GM18858 (cell line): ENCODE results near the gene CPVL.

Experiments
- ATAC-seq: cut with Tn5 transposase; IDR thresholded peaks from one replicate; pipeline ENCODE4 v1.9.1; 2021; ENCODE audit not compliant: unreplicated experiment

CPVL gene

GRCh38 chr7:28981161-28981465, 165.2 kb downstream of the CPVL start:
- ATAC-seq, result no peak

DNA sequence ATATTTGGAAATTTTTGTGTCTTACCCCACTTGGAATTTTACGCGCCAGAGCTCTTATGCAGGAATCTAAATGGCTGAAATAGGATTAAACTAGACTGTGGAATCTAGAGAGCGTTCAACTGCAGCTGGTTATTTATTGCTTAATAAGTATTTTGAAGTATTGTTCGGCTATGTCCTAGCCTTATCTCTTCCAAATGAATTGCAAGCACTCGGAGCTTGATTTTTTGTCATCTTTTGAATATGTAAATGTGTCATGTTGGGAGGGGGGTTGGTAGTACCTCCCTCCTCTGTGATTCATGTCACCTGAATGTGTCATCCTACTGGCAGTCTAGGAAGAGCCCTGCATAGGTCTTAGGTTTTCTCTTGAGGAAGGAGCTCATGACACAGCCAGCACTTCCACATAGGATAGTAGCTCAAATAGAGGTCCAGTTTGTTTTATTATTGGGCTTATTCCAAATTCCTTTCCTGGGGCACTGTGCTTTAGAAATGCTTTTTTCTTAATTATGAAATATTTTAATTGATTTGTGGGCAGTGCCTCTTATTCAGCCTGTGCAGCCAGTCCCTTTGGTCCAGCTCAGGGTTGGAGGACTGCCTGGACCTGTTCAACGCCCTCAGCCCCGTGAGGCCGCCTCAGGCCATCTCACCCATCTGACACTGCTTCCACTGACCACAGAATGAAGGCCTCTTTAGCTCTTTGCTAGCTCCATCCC, 165.7 kb downstream of the CPVL start:
- ATAC-seq, result no peak

- no peak for ATAC-seq
Observed at GRCh38 chr7:28979776-28980175, 166.6 kb downstream of the CPVL start.

GRCh38 chr7:28977881-28978280, 168.5 kb downstream of the CPVL start:
- ATAC-seq, result no peak

DNA sequence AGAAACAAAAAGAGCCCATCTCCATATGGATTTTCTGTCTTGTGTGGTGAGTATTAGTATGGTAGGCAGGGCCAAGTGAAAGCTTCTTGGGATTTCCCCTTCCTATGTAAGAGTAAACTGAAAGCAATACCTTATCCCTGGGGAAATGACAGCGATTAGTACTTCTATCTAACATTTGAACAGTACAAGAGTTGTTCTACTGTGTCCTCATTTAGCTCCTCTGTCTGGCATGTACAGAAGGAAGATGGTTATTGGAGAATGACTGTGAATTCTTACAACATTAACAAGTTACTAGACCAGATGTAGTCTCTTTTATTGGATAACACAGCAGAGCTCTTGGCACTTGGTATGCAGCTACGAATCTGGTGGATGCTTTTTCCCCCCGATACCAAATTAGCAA, 170.3 kb downstream of the CPVL start:
- no peak for ATAC-seq

DNA sequence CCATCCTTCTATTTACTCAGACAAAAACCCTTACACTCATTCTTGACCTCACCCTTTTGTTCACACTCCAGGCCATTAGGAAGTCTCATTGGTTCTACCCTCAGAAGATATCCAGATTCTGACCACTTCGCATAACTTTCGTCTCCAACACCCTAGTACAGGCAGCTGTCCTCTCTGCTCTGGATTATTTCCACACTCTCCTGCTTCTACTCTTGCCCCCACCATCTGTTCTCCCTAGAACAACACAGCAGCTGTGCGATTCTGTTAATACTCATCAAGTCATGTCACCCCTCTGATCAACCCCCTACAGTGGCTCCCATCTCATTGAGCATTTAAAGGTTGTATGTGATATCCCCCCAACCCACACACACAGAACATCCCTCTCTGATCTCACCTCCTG, 172.7 kb downstream of the CPVL start:
- ATAC-seq, result no peak

DNA sequence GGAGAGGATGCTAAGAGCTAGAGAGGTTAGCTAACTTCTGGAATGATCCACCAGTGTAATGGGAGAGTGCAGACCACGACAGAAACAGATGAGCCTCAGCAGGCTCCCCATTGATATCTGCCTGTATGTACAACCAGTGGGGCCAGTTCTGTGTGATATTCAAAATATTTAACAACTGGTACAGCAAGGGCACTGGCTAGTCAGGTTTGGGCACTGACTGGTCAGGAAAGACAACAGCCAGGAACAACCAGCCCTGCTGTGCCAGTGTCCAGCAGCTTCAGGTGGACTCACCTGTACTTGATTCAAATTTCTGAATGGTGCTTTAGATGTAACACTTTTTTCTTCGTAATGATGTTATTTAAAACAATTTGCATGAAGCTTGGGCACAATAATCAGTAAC, 182.3 kb downstream of the CPVL start:
- ATAC-seq, result no peak

DNA sequence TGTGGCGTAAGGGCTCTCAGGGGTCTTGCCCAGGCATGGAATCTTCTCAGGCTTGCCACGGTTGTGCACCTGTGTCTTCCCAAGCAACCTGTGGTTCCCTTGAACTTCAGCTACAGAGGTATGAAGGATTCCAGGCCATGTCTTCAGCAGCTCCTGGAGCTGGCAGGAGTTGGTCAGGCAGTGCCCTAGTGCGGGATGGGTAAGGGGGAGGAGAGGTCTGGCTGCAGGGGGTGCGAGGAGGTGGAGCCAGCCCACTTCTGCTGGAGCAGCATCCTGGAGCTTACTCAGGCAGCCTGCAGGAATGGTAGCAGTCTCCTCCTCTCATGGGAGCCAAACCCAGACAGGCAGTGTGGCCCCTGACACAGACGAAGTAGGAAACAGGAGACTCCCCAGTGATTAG, 184.4 kb downstream of the CPVL start:
- no peak for ATAC-seq

GRCh38 chr7:28960071-28960840, 186.1 kb downstream of the CPVL start:
- no peak for ATAC-seq

DNA sequence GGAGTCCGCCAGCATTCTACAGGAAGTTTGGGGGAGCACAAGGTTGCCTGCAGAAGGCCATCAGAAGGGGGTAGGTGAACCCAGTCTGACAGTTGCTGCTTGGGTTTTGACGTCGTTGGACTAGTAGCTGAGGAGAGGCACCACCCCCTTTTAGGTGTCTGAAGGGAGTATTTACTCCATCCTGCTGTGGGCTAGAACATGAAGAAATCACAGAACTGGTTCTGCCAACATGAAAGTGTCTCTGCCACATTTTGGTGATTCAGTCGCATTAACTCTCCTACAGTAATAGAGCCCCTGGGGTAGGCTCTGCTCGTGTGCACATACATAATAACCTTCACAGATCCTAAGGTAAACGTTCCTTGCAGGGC, 187.4 kb downstream of the CPVL start:
- ATAC-seq, result no peak

DNA sequence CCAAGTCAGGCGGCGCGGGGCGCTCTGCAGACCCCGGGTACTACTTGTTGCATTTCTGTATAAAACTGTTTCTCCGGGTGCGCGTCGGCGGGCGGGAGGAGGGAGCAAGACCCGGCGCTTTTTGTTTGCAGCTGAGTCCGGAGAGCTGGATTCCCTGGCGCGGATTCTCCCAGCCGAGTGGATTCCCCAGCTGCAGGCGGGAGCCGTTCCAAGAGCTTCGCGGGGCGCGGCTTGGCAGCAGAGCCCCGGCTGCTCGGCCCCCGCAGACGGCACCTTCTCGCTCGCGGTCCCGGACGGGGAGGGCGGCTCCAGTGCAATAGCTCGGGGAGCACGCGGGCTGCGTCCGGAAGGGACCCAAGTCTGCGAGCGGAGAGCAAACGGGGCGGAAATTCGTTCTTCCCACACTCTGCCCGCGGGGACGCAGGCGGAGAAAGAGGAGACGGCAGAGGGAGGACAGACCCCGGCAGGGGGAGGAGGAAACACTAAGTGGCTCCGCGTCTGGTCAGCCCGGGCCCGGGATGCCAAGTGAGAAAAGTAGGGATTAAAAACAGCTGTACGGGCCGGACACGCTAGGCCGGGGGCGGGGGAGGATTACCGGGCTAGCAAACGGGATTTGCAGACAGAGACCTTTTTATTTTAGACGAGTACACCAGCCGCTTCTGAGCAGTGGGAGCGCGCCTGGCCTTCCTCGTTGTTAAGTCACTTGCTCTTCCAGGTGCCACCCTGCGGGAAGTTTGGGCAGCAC, 187.9 kb downstream of the CPVL start, which contains the start of gene TRIL:
Gene TRIL, minus strand, starts transcription at position 96 of the 745 bp plus-strand sequence. CDS start 284 bp downstream, outside the sequence.
- no peak for ATAC-seq

DNA sequence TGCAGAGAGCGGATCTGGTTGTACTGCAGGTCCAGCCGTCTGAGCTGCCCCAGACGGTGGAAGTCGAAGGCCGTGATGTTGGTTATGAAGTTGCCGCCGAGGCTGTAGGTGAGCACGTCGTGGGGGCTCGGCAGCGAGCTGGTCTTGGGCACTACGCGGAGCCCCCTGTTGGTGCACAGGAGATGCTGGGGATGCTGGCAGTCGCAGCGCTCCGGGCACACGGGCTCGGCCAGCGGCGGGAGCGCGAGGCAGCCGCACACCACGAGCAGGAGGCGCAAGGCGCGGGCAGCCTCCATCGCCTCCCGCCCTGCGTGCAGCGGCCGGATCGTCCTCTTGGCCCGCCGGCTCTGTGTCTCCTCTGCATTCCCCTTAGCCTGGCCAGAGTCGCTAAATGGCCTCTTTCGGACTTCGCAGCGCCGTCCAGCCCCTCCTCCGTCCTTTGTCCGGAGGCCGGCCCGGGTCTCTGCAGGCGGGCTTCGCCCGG, 188.5 kb downstream of the CPVL start:
- no peak for ATAC-seq

DNA sequence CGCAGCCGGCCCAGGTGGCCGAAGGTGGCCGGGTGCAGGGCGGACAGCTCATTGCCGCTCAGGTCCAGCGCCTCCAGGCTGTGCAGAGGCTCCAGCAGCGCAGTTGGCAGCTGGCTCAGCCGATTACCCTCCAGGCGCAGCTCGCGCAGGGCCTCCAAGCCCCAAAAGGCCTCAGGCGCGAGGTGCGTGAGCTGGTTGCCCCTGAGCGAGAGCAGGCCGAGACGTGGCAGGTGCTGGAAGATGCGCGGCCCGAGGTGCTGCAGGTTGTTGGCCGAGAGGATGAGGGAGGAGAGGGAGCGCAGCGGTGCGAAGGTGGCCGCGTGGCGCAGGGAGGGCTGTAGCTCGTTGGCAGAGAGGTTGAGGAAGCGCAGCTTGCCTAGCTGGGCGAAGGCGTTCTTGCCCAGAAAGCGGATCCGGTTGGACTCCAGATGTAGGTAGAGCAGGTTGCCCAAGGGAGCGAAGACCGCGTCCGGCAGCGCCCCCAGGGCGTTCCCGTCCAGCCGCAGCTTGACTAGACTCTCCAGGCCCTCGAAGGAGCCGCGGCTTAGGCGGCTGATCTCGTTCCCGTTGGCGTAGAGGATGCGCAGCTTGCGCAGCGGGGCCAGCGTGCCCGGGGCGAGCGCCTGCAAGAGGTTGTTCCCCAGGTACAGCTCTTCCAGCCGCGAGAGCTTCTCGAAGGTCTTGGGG, 189.1 kb downstream of the CPVL start:
- no peak for ATAC-seq

DNA sequence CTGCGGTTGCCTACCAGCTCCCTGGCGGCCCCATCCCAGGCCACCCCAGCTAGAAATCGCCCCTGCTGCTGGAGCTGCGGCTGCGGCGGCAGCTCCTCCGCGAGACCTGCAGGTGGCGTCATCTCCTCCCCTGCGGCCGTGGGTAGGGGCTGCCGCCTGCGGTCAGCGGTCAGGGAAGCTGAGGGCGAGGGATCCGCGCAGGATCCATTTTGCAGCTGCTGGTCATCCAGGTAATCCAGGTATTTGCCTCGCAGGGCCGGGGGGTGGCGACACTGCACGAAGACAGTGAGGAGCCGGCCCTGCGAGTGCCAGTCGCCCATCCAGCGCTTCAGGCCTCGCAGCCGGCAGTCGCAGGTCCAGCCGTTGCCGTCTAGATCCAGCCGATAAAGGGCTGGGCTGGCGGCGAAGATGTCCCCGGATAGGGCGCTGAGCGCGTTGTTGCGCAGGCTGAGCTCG, 189.7 kb downstream of the CPVL start:
- ATAC-seq, result no peak

GRCh38 chr7:28955718-28956607, 190.4 kb downstream of the CPVL start:
- no peak for ATAC-seq

DNA sequence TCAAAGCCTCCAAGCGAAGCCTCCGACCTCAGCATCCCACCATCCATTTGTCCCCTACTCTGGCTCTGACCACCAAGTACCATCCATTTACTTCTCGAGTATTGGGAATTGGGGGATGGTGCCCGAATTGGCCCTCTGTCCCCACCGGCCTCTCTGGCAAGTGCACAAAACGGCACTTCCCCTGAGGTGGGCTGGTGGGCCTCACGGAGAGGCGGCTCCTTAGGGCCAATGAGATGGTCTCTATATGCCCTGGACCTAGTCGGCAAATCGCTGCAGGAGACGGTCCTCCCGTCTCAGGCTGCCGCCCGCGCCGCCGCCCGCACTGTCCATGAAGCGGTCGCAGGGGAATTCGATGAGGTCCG, 191.0 kb downstream of the CPVL start:
- ATAC-seq, result no peak

DNA sequence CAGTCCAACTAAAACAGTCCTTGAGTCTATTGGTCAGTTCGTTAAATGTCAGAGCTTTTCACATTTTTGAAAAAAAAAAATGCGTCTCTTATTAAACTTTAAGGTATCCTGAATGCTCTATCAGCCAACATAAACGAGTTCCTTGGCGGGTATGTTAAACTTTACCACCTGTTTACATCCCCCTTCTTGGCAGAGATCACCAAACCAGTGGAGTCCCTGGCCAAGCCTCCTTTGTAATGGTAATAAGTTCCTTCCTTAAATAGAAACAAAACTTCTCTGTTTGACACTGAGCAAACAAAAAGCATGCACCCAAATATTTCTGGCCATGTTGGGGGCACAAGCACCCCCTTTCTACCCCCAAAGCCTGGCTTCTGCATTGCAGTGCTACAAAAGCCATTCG, 191.4 kb downstream of the CPVL start:
- no peak for ATAC-seq

GRCh38 chr7:28954471-28954870, 191.9 kb downstream of the CPVL start:
- no peak for ATAC-seq

- no peak for ATAC-seq
Observed at GRCh38 chr7:28953633-28954032, 192.7 kb downstream of the CPVL start.
